Measurements from ENCODE around the gene KCNAB2.

Gene KCNAB2

DNA sequence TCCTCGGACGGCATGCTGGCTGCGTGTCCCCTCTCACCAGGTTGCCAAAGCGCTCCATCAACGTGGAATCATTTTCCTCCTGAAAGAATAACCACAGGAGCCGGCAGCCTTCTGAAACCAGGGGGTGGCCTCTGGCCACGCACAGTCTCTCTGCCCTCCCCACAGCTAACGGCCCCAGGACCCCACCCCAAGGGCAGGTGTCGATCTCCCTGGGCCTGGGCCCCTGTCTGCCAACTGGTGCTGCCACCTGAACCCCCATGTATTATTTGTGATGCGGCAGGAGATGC lies 46.1 kb downstream of the KCNAB2 start:
- CTCF ChIA-PET: interaction anchor here (0.6 to 1.4 kb wide), 4 partner anchors 10 to 260 kb away, joined by 3 to 4 read pairs (median 3); no protein-coding TSS in a partner anchor
- POLR2A ChIA-PET (ENCODE audit: low non-redundant PET): no interaction called here
- no peak overlapping the region for H3K27ac ChIP-seq
- TF ChIP-seq, protein P1, sequence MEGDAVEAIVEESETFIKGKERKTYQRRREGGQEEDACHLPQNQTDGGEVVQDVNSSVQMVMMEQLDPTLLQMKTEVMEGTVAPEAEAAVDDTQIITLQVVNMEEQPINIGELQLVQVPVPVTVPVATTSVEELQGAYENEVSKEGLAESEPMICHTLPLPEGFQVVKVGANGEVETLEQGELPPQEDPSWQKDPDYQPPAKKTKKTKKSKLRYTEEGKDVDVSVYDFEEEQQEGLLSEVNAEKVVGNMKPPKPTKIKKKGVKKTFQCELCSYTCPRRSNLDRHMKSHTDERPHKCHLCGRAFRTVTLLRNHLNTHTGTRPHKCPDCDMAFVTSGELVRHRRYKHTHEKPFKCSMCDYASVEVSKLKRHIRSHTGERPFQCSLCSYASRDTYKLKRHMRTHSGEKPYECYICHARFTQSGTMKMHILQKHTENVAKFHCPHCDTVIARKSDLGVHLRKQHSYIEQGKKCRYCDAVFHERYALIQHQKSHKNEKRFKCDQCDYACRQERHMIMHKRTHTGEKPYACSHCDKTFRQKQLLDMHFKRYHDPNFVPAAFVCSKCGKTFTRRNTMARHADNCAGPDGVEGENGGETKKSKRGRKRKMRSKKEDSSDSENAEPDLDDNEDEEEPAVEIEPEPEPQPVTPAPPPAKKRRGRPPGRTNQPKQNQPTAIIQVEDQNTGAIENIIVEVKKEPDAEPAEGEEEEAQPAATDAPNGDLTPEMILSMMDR (conservative IDR thresholded peaks at IDR 0.05; ENCODE audit: low read depth): no peak
- DNase-seq (ENCODE audit: low spot score): no peak

DNA sequence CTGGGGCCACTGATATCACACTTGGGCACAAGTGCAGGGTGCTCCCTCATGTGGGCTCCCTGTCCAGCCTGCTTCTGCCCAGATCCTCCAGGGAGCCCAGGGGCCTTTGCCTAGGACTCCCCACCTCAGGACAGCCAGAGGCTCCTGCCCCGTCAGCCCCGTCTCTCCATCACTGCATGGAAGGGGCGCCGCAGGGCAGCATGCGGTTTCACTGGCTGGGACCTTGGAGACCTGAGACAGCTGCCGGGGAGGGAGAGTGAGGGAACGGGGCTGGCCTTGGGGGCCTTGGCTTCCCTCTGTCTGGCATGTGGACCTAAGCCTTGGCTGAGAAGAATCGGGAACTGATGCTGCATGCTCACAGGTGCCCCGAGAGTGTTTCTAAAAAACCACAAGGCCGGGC lies 46.5 kb downstream of the KCNAB2 start:
- CTCF ChIA-PET: interaction anchor here (0.6 to 1.4 kb wide), 3 partner anchors 10 to 260 kb away, joined by 3 to 4 read pairs (median 3); no protein-coding TSS in a partner anchor
- POLR2A ChIA-PET (ENCODE audit: low non-redundant PET): no interaction called here

DNA sequence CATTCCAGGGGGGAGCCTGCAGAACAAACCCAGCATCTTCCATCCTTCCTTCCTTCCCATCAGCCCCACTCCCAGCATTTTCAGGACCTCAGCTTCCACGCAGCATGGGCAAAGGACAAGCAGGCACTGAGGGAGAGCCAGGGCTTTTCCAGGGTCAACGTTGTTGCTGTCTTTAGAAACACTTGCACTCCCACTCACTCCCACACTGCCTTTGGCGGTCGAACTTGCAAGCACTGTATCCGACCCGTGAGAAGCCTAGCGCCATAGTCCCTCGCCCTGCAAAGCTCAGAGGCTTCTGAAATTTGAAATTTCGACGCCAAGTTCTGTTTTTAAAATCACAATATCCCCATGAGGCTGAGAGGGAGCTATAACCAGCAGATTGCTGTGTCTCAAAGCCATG lies 47.4 kb downstream of the KCNAB2 start:
- H3K27ac ChIP-seq: no peak overlapping the region
- TF ChIP-seq, protein P1 (conservative IDR thresholded peaks at IDR 0.05; ENCODE audit: low read depth): no peak
- no peak for DNase-seq (ENCODE audit: low spot score)
- ChIA-PET POLR2A (ENCODE audit: low non-redundant PET) (no interaction called here), CTCF (interaction anchor here (0.7 kb wide), 1 partner anchor 70 kb away, joined by 3 read pairs; no protein-coding TSS in a partner anchor)

More for the DNA sequence above, 46.5 kb downstream of the KCNAB2 start:
- no peak overlapping the region for H3K27ac ChIP-seq
- DNase-seq (ENCODE audit: low spot score): no peak
- TF ChIP-seq, protein P1 (conservative IDR thresholded peaks at IDR 0.05; ENCODE audit: low read depth): no peak

DNA sequence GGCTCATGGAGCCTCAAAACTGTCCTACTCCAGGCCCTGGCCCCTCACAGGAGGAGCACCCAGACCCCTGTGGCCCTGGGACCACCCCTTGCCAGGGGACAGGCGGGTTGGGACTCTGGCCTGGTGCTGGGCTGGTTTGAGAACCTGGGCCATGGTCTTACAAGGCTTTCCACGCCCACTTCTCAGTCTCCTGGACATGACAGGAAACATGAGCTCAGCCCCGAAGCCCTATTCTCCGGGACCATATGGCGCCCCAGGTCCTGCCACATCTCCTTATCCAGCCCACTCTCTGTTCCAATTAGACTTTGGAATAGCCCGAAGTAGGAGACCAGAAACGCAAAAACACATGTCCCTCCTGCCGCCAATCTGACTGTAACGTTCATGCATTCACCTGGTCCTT lies 47.9 kb downstream of the KCNAB2 start:
- POLR2A ChIA-PET (ENCODE audit: low non-redundant PET): no interaction called here
- TF ChIP-seq, protein P1 (conservative IDR thresholded peaks at IDR 0.05; ENCODE audit: low read depth): no peak
- DNase-seq (ENCODE audit: low spot score): no peak
- CTCF ChIA-PET: interaction anchor here (0.7 kb wide), 1 partner anchor 69 kb away, joined by 3 read pairs; no protein-coding TSS in a partner anchor
- no peak overlapping the region for H3K27ac ChIP-seq

DNA sequence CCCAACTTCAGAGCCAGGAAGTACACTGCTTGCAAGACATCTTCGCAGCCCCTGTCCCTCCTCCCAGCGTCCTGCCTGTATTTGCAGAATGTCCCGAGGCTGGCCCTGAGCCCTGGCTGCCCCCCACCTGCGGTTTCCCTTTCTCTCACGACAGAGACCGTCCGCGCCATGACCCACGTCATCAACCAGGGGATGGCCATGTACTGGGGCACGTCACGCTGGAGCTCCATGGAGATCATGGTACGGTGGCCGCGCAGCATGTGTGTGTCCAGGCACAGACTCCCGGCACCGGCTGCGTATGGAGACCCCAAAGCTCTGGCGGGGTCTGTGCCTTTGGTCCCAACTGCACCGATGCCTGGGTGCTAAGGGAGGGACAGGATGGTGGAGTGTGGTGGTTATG lies 48.6 kb downstream of the KCNAB2 start:
- CTCF ChIA-PET: interaction anchor here (0.5 to 0.7 kb wide), 2 partner anchors 152 to 311 kb away, joined by 3 read pairs; no protein-coding TSS in a partner anchor
- no peak for DNase-seq (ENCODE audit: low spot score)
- POLR2A ChIA-PET (ENCODE audit: low non-redundant PET): no interaction called here
- H3K27ac ChIP-seq: no peak overlapping the region
- TF ChIP-seq, protein P1 (conservative IDR thresholded peaks at IDR 0.05; ENCODE audit: low read depth): no peak

DNA sequence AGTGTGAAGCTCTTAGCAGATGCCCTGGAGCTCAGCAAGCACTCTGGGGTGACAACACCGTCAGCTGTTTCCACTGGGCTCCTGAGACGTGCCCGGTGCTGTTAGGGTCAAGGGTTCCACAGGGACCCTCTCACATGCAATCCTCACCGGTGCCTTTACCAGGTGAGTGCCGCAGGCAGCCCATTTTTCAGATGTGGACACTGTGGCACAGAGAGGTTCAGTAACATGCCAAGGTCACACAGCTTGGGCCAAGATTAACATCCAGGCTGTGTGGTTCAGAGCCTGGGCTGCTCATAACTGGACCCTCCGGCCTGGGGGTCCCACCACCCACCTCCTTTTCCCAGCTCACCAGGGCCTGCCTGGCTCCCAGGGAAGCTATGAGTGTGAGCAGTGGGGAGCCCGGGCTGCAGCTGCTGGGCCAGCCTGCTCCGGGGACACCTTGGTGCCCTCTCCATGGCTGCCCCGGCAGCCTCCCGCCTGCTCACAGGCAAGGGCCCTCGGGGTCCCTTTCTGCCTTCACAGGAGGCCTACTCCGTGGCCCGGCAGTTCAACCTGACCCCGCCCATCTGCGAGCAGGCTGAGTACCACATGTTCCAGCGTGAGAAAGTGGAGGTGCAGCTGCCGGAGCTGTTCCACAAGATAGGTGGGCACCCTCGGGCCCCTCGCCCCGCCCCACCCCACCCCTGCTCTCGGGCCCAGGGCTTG lies 49.3 kb downstream of the KCNAB2 start:
- H3K27ac ChIP-seq: no peak overlapping the region
- DNase-seq (ENCODE audit: low spot score): no peak
- CTCF ChIA-PET: interaction anchor here (0.5 to 0.9 kb wide), 3 partner anchors 14 to 310 kb away, joined by 3 read pairs; no protein-coding TSS in a partner anchor
- TF ChIP-seq, protein P1 (conservative IDR thresholded peaks at IDR 0.05; ENCODE audit: low read depth): no peak
- POLR2A ChIA-PET (ENCODE audit: low non-redundant PET): no interaction called here
